Measurements from ENCODE around the gene BACE1-AS.

DNA sequence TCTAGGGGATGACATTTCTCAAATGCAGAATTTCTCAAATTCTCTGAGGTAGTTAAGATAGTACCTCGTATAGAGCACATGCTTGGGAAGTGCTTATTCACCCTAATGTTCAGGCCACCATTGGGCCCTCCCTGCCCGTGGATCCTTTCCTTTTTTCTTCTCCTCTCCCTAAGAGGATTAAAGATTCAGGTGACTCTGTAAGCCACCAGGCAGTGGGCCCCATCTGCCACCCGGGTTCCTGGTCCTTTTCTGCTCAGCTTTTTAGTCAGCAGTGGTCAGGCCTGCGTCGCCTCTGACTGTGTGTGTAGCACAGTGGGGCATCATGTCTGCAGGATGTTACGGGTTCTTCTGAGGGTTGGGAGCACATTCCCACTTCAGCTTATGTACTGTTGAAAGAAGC, 43.8 kb downstream of the BACE1-AS start:
- TF ChIP-seq CTCF (IDR thresholded peaks at IDR 0.05; ENCODE audit: insufficient read depth, low read depth, low read length), result no peak
- no peak for TF ChIP-seq EZH2 (IDR thresholded peaks at IDR 0.05; ENCODE audit: insufficient read depth, low read length)

All from astrocyte (in vitro differentiated cells and primary cell).